Neural progenitor cell (in vitro differentiated cells): Measurements from ENCODE around the gene GHR. TPM values are rescaled to one million over a fixed set of nuclear protein-coding genes. Genes with fewer than 3 reads are reported as not detected.

Experiments
- DNase-seq: peaks from one replicate; pipeline ENCODE4 v3.0.0-alpha.2; 2016; ENCODE audit warnings: low spot score
- H2AFZ ChIP-seq: fragments of 200-600 bp; sonication (generic); replicated peaks from 2 replicates; pipeline ENCODE4 v1.6.1; 2016; ENCODE audit warnings: antibody characterized with exemption
- H3F3A ChIP-seq: fragments of 200-600 bp; sonication (generic); 2 replicates; pipeline ENCODE4 v1.6.1; 2016; ENCODE audit warnings: antibody characterized with exemption, low read depth
- H3K27ac ChIP-seq: fragments of 200-600 bp; sonication (generic); 2 replicates; pipeline ENCODE4 v1.5.1; 2016; ENCODE audit warnings: mild to moderate bottlenecking
- H3K27me3 ChIP-seq: fragments of 200-600 bp; sonication (generic); 2 replicates; pipeline ENCODE4 v1.6.1; 2016; ENCODE audit warnings: mild to moderate bottlenecking, moderate library complexity
- H3K36me3 ChIP-seq: fragments of 200-600 bp; sonication (generic); 2 replicates; pipeline ENCODE4 v1.5.1; 2016
- H3K4me1 ChIP-seq: fragments of 200-600 bp; sonication (generic); 2 replicates; pipeline ENCODE4 v1.6.1; 2016; ENCODE audit warnings: mixed run types
- H3K4me2 ChIP-seq: fragments of 200-600 bp; sonication (generic); 2 replicates; pipeline ENCODE4 v1.6.1; 2016
- H3K4me3 ChIP-seq: fragments of 200-600 bp; sonication (generic); 2 replicates; pipeline ENCODE4 v1.5.1; 2016
- H3K79me2 ChIP-seq: fragments of 200-600 bp; sonication (generic); 2 replicates; pipeline ENCODE4 v1.6.1; 2016; ENCODE audit warnings: low read depth
- H3K9ac ChIP-seq: fragments of 200-600 bp; sonication (generic); 2 replicates; pipeline ENCODE4 v1.6.1; 2016
- H3K9me3 ChIP-seq: fragments of 200-600 bp; sonication (generic); 2 replicates; pipeline ENCODE4 v1.5.1; 2016; ENCODE audit warnings: low read depth
- H4K20me1 ChIP-seq: fragments of 200-600 bp; sonication (generic); 2 replicates; pipeline ENCODE4 v1.6.1; 2016; ENCODE audit warnings: low read depth
- H3K27ac Mint-ChIP-seq: 3 replicates; pipeline ENCODE4 v1.8.0; 2021; ENCODE audit warnings: mixed read lengths
- H3K27me3 Mint-ChIP-seq: 2 replicates; pipeline ENCODE4 v1.8.0; 2022; ENCODE audit warnings: low read depth, mild to moderate bottlenecking, inconsistent platforms, moderate library complexity, mixed read lengths; ENCODE audit not compliant: insufficient read depth
- H3K36me3 Mint-ChIP-seq: 3 replicates; pipeline ENCODE4 v1.8.0; 2021; ENCODE audit warnings: mixed read lengths
- H3K4me1 Mint-ChIP-seq: 3 replicates; pipeline ENCODE4 v1.8.0; 2021; ENCODE audit warnings: mixed read lengths
- H3K4me3 Mint-ChIP-seq: 3 replicates; pipeline ENCODE4 v1.8.0; 2021; ENCODE audit warnings: mild to moderate bottlenecking, moderate library complexity, mixed read lengths
- H3K9me3 Mint-ChIP-seq: 3 replicates; pipeline ENCODE4 v1.8.0; 2020; ENCODE audit warnings: mixed read lengths
- EZH2 ChIP-seq: fragments of 200-600 bp; sonication (generic); IDR thresholded peaks from 2 replicates; pipeline ENCODE4 v1.6.1; 2017; ENCODE audit warnings: antibody characterized with exemption, mild to moderate bottlenecking, moderate library complexity
- EZH2phosphoT487 ChIP-seq: fragments of 200-600 bp; sonication (generic); IDR thresholded peaks from 2 replicates; pipeline ENCODE4 v1.6.1; 2017; ENCODE audit warnings: antibody characterized with exemption
- total RNA-seq: library from RNA; depleted of rRNA; stranded (reverse); fragments of >200 nt; gene quantifications from 2 replicates; pipeline ENCODE4 v1.2.3, GENCODE V29; 2015; ENCODE audit warnings: low replicate concordance
- TF ChIP-seq, protein P1 (sequence below): fragments of 200-600 bp; sonication (generic); IDR thresholded peaks from 2 replicates; pipeline ENCODE4 v1.5.1; 2017; ENCODE audit warnings: antibody characterized with exemption, mild to moderate bottlenecking

Gene GHR
- total RNA-seq, 1 donor from 2014 or later: 0.07 TPM

GRCh38 chr5:42628821-42629220 is 205.6 kb downstream of the GHR start:
- Mint-ChIP-seq H3K27me3 (peaks cover 2% of the 10 kb centered on the region), H3K4me1 (peaks cover 5% of the 10 kb centered on the region), H3K9me3 (no peaks in the 10 kb centered on the region), H3K27ac (no peak overlapping the region), H3K36me3 (no peaks in the 10 kb centered on the region), H3K4me3 (no peak overlapping the region)
- H3K4me1 ChIP-seq: peaks cover 7% of the 10 kb centered on the region
- no peaks in the 10 kb centered on the region for H3K79me2 ChIP-seq
- H3K4me3 ChIP-seq: no peak overlapping the region
- no peaks in the 10 kb centered on the region for H3K27me3 ChIP-seq
- H3F3A ChIP-seq: no peaks in the 10 kb centered on the region
- H2AFZ ChIP-seq: no peak overlapping the region
- no peak overlapping the region for H3K27ac ChIP-seq
- TF ChIP-seq EZH2: no peak
- TF ChIP-seq, protein P1, sequence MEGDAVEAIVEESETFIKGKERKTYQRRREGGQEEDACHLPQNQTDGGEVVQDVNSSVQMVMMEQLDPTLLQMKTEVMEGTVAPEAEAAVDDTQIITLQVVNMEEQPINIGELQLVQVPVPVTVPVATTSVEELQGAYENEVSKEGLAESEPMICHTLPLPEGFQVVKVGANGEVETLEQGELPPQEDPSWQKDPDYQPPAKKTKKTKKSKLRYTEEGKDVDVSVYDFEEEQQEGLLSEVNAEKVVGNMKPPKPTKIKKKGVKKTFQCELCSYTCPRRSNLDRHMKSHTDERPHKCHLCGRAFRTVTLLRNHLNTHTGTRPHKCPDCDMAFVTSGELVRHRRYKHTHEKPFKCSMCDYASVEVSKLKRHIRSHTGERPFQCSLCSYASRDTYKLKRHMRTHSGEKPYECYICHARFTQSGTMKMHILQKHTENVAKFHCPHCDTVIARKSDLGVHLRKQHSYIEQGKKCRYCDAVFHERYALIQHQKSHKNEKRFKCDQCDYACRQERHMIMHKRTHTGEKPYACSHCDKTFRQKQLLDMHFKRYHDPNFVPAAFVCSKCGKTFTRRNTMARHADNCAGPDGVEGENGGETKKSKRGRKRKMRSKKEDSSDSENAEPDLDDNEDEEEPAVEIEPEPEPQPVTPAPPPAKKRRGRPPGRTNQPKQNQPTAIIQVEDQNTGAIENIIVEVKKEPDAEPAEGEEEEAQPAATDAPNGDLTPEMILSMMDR: no peak
- no peak for TF ChIP-seq EZH2phosphoT487
- H3K4me2 ChIP-seq: no peak overlapping the region
- H3K36me3 ChIP-seq: no peaks in the 10 kb centered on the region
- no peak for DNase-seq
- no peak overlapping the region for H3K9ac ChIP-seq
- H3K9me3 ChIP-seq: no peaks in the 10 kb centered on the region
- no peaks in the 10 kb centered on the region for H4K20me1 ChIP-seq

- no peak overlapping the region for H3K27ac ChIP-seq
- no peaks in the 10 kb centered on the region for H4K20me1 ChIP-seq
- no peaks in the 10 kb centered on the region for H3K36me3 ChIP-seq
- no peak for DNase-seq
- no peaks in the 10 kb centered on the region for H3K9me3 ChIP-seq
- H3K27me3 ChIP-seq: no peaks in the 10 kb centered on the region
- H2AFZ ChIP-seq: no peak overlapping the region
- H3K4me2 ChIP-seq: no peak overlapping the region
- Mint-ChIP-seq H3K4me3 (no peak overlapping the region), H3K27me3 (peaks cover 2% of the 10 kb centered on the region), H3K9me3 (no peaks in the 10 kb centered on the region), H3K4me1 (peaks cover 5% of the 10 kb centered on the region), H3K36me3 (no peaks in the 10 kb centered on the region), H3K27ac (no peak overlapping the region)
- H3K79me2 ChIP-seq: no peaks in the 10 kb centered on the region
- TF ChIP-seq EZH2phosphoT487: no peak
- TF ChIP-seq EZH2: no peak
- TF ChIP-seq, protein P1: no peak
- no peaks in the 10 kb centered on the region for H3F3A ChIP-seq
- H3K4me3 ChIP-seq: no peak overlapping the region
- H3K9ac ChIP-seq: no peak overlapping the region
- H3K4me1 ChIP-seq: peaks cover 7% of the 10 kb centered on the region
These were observed 206.0 kb downstream of the GHR start for GRCh38 chr5:42629284-42629683.

DNA sequence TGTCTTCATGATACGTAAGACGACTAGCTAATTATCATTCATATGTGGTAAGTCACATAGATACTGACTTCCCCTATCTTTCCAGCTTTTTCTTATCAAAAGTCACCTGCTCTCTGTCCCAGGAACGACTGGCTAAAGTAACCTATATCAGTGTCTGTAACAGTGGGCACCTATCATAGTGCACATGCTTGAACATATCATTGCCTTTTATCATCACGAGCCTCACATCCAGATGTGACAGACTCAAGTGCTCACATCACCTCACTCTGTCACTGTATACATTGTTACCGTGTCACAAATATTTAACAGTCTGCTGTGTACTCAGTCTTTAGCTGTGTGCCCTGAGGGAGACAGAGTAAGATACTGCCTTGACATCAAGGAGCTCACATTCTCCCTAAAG is 208.0 kb downstream of the GHR start:
- Histone ChIP-seq H3K27ac (no peak overlapping the region), H3F3A (no peaks in the 10 kb centered on the region), H3K4me3 (no peak overlapping the region), H3K36me3 (no peaks in the 10 kb centered on the region), H3K9ac (no peak overlapping the region), H3K4me2 (no peak overlapping the region), H3K4me1 (peaks cover 7% of the 10 kb centered on the region), H3K79me2 (no peaks in the 10 kb centered on the region), H3K9me3 (no peaks in the 10 kb centered on the region), H2AFZ (no peak overlapping the region), H4K20me1 (no peaks in the 10 kb centered on the region), H3K27me3 (no peaks in the 10 kb centered on the region)
- Mint-ChIP-seq H3K27ac (no peak overlapping the region), H3K9me3 (no peaks in the 10 kb centered on the region), H3K36me3 (no peaks in the 10 kb centered on the region), H3K4me3 (no peak overlapping the region), H3K27me3 (peaks cover 2% of the 10 kb centered on the region), H3K4me1 (peaks cover 5% of the 10 kb centered on the region)
- DNase-seq: no peak
- TF ChIP-seq, protein P1: no peak
- TF ChIP-seq EZH2: no peak
- TF ChIP-seq EZH2phosphoT487: no peak
